GM11168 (cell line): ENCODE measurements around the gene BRD4.

ENCODE experiments used
- in situ Hi-C: fragments of 300-500 bp; cut with MboI; formaldehyde crosslinking; loops from one replicate; pipeline ENCODE4 v1.12.0; 2022; ENCODE audit warnings: low sequenced_read_pairs; ENCODE audit not compliant: unreplicated experiment

Gene BRD4

GRCh38 chr19:15332311-15332996, at the start of gene BRD4:
Gene BRD4 (minus strand): TSS chr19:15332539. CDS start chr19:15273099, 59,440 bp downstream.
- in situ Hi-C loops, result no loop called here

- in situ Hi-C loops, result no loop called here
Measured at GRCh38 chr19:15381864-15382263, 49.5 kb upstream of the BRD4 start.

- in situ Hi-C loops, result no loop called here
Measured at GRCh38 chr19:15381429-15381828, 49.1 kb upstream of the BRD4 start.

- in situ Hi-C loops, result no loop called here
Measured at GRCh38 chr19:15379999-15380647, 47.8 kb upstream of the BRD4 start.

- in situ Hi-C loops, result no loop called here
Measured at GRCh38 chr19:15379083-15379998, 47.0 kb upstream of the BRD4 start, which contains the start of gene AKAP8. Gene AKAP8 (minus strand): TSS chr19:15379787. CDS start chr19:15379731, 56 bp downstream.

GRCh38 chr19:15378534-15379082, 46.3 kb upstream of the BRD4 start:
- in situ Hi-C loops, result no loop called here

- in situ Hi-C loops, result no loop called here
Measured at GRCh38 chr19:15374796-15375440, 42.6 kb upstream of the BRD4 start.

- in situ Hi-C loops, result no loop called here
Measured at GRCh38 chr19:15374105-15374651, 41.8 kb upstream of the BRD4 start.

- in situ Hi-C loops, result no loop called here
Measured at GRCh38 chr19:15373644-15374043, 41.3 kb upstream of the BRD4 start.

GRCh38 chr19:15372891-15373301, 40.6 kb upstream of the BRD4 start:
- in situ Hi-C loops, result no loop called here

GRCh38 chr19:15372470-15372869, 40.1 kb upstream of the BRD4 start:
- in situ Hi-C loops, result no loop called here

GRCh38 chr19:15371786-15372380, 39.5 kb upstream of the BRD4 start:
- in situ Hi-C loops, result no loop called here

- in situ Hi-C loops, result no loop called here
Measured at GRCh38 chr19:15371119-15371518, 38.8 kb upstream of the BRD4 start.

- in situ Hi-C loops, result no loop called here
Measured at GRCh38 chr19:15369594-15369891, 37.2 kb upstream of the BRD4 start.

GRCh38 chr19:15368798-15369593, 36.7 kb upstream of the BRD4 start:
- in situ Hi-C loops, result no loop called here

- in situ Hi-C loops, result no loop called here
Measured at GRCh38 chr19:15368051-15368632, 35.8 kb upstream of the BRD4 start.

GRCh38 chr19:15367439-15367838, 35.1 kb upstream of the BRD4 start:
- in situ Hi-C loops, result no loop called here

GRCh38 chr19:15365264-15365663, 32.9 kb upstream of the BRD4 start:
- in situ Hi-C loops, result no loop called here
